Lower leg skin (tissue), 4 donors: Measurements from ENCODE around the gene DSG2. TPM values are rescaled to one million over a fixed set of nuclear protein-coding genes. Genes with fewer than 3 reads are reported as not detected.
"Not testable (repeated sequence)": the region's sequence is repeated elsewhere in the genome, so short reads cannot be mapped to it uniquely, and the experiment has no call there.

Experiments used
- DNase-seq, 2 donors: peaks; one replicate each; pipeline ENCODE4 v3.0.0-alpha.2; 2019; ENCODE audit warnings: low spot score in 2 of 2
- H3K4me3 ChIP-seq: fragments of 200-600 bp; sonication (generic); 2 replicates; pipeline ENCODE4 v1.5.1; 2017; ENCODE audit warnings: mild to moderate bottlenecking, low read depth; ENCODE audit not compliant: poor library complexity, severe bottlenecking
- POLR2A ChIP-seq, 2 donors: fragments of 450-650 bp; IDR thresholded peaks; one replicate each; pipeline ENCODE4 v1.6.1; 2016 to 2017; ENCODE audit warnings: antibody characterized with exemption in 2 of 2, mild to moderate bottlenecking in 1 of 2, moderate library complexity in 1 of 2
- WGBS, 2 donors: methylation state at CpG; one replicate each; pipeline ENCODE4 v1.1.5; 2018; 5-methylcytosine and 5-hydroxymethylcytosine counted together
- intact Hi-C: fragments of 100-400 bp; cut with DNase I; formaldehyde crosslinking; loops from one replicate; pipeline ENCODE4 v1.15.0; 2023; ENCODE audit warnings: low total_unique reads
- total RNA-seq, 4 donors: library from RNA; depleted of rRNA; stranded (reverse); fragments of >200 nt; gene quantifications; one replicate each; pipeline ENCODE4 v1.1.0, GENCODE V29; 2016
- TF ChIP-seq, protein P1 (sequence below), 3 donors: fragments of 450-650 bp; IDR thresholded peaks; one replicate each; pipeline ENCODE4 v1.5.1; 2016; ENCODE audit warnings: antibody characterized with exemption in 3 of 3, mild to moderate bottlenecking in 3 of 3, moderate library complexity in 2 of 3

The DSG2 gene
- total RNA-seq, 4 donors from 2014 or later: 11.0 to 28.0 (median 19.2) TPM

DNA sequence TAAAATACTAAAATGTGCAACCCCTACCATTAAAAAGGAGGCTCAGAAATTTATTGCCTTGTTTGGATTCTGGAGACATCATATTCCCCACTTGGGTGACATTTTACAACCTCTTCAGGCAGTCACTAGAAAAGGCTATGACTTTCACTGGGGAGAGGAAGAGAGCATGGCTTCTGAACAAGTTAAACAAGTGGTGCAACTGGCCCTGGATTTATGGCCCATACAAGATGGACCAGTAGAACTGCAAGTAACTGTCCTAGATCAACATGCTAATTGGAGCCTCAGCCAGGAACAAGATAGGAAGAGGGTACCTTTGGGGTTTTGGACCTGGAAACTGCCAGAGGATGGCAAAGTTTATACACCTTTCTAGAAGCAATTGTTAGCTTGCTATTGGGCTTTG, 4.0 kb upstream of the DSG2 start:
- intact Hi-C loops: no loop called here
- no peak for DNase-seq
- no peak for TF ChIP-seq POLR2A (IDR thresholded peaks at IDR 0.05)
- TF ChIP-seq, protein P1, sequence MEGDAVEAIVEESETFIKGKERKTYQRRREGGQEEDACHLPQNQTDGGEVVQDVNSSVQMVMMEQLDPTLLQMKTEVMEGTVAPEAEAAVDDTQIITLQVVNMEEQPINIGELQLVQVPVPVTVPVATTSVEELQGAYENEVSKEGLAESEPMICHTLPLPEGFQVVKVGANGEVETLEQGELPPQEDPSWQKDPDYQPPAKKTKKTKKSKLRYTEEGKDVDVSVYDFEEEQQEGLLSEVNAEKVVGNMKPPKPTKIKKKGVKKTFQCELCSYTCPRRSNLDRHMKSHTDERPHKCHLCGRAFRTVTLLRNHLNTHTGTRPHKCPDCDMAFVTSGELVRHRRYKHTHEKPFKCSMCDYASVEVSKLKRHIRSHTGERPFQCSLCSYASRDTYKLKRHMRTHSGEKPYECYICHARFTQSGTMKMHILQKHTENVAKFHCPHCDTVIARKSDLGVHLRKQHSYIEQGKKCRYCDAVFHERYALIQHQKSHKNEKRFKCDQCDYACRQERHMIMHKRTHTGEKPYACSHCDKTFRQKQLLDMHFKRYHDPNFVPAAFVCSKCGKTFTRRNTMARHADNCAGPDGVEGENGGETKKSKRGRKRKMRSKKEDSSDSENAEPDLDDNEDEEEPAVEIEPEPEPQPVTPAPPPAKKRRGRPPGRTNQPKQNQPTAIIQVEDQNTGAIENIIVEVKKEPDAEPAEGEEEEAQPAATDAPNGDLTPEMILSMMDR (IDR thresholded peaks at IDR 0.05): no peak
- no peak overlapping the region for H3K4me3 ChIP-seq

GRCh38 chr18:31494705-31495244, 3.2 kb upstream of the DSG2 start:
- H3K4me3 ChIP-seq, intact Hi-C loops, DNase-seq: not testable (repeated sequence)
- WGBS, 2 donors: 54 to 75% methylated on average over 2 of the region's 2 CpGs

GRCh38 chr18:31497404-31497835, 557 bp upstream of the DSG2 start:
- 18 to 25% methylated on average over 13 to 25 of the region's 25 CpGs for WGBS, 2 donors
- intact Hi-C loops: no loop called here
- no peak overlapping the region for H3K4me3 ChIP-seq
- DNase-seq: no peak
- TF ChIP-seq, protein P1 (IDR thresholded peaks at IDR 0.05): no peak
- no peak for TF ChIP-seq POLR2A (IDR thresholded peaks at IDR 0.05)

- 11 to 14% methylated on average over 22 of the region's 22 CpGs for WGBS, 2 donors
- intact Hi-C loops: no loop called here
- no peak for DNase-seq
- H3K4me3 ChIP-seq: peak overlapping the region; percentile 50
- TF ChIP-seq POLR2A (IDR thresholded peaks at IDR 0.05): no peak
- TF ChIP-seq, protein P1 (IDR thresholded peaks at IDR 0.05): no peak
Observed at GRCh38 chr18:31498574-31499524, 872 bp downstream of the DSG2 start.

DNA sequence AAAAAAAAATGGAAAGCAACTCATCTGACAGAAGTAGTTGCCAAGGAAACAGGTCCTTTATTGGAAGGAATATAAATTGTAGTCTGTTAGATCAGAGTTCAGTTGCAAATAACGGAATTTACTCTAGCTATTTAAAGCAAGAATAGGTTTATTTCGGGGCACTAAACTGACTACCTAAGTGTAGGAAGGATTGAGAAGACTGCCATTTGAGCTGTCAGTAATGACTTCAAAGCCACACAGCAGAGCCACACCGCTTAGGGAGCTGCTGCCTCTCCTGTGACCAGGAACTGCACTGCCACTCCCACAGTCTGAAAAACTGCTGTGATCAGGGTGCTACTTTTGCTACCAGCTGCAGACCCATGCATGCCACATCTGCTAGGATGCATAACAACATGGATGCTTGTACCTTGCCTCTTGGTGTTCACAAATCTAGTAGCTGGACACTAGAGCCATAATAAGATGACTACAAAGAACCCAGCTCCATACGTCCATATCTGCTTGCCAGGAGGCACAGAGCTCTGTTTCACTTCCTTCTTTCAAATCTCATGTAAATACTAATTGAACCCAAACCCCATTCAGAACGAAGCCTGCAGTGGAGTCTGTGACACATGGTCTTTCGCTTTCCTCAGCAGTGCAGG, 2.2 kb downstream of the DSG2 start:
- intact Hi-C loops: no loop called here
- no peak for DNase-seq
- H3K4me3 ChIP-seq: no peak overlapping the region
- no peak for TF ChIP-seq POLR2A (IDR thresholded peaks at IDR 0.05)
- TF ChIP-seq, protein P1 (IDR thresholded peaks at IDR 0.05): no peak
- WGBS, 2 donors: 48 to 53% methylated on average over 6 of the region's 6 CpGs

- H3K4me3 ChIP-seq: no peak overlapping the region
- 91 to 94% methylated on average over 4 of the region's 4 CpGs for WGBS, 2 donors
- no peak for DNase-seq
- TF ChIP-seq, protein P1 (IDR thresholded peaks at IDR 0.05): no peak
- TF ChIP-seq POLR2A (IDR thresholded peaks at IDR 0.05): no peak
- intact Hi-C loops: no loop called here
Observed at GRCh38 chr18:31503011-31503410, 5.0 kb downstream of the DSG2 start.
